GM04504 (cell line): ENCODE measurements around the gene VPS16.
"Not testable (repeated sequence)": the region's sequence is repeated elsewhere in the genome, so short reads cannot be mapped to it uniquely, and the experiment has no call there.

Experiments
- DNase-seq: peaks from one replicate; pipeline ENCODE4 v3.0.0-alpha.2; 2012; ENCODE audit warnings: low read depth

The VPS16 gene

GRCh38 chr20:2871661-2872458 is 31.3 kb downstream of the VPS16 start:
- no peak for DNase-seq

- DNase-seq, result no peak
Observed at GRCh38 chr20:2872459-2873009, 32.0 kb downstream of the VPS16 start.

GRCh38 chr20:2873010-2873746 is 32.6 kb downstream of the VPS16 start, which contains the start of gene PTPRA:
Gene PTPRA (plus strand): TSS chr20:2873481. CDS start chr20:2964278, 90,797 bp downstream.
- peak; percentile 77 for DNase-seq

- DNase-seq, result no peak
Observed at GRCh38 chr20:2873747-2874041, 33.1 kb downstream of the VPS16 start.

GRCh38 chr20:2874456-2874855 is 33.9 kb downstream of the VPS16 start:
- no peak for DNase-seq

- DNase-seq, result no peak
Observed at GRCh38 chr20:2875690-2876203, 35.2 kb downstream of the VPS16 start.

- DNase-seq, result no peak
Observed at GRCh38 chr20:2878515-2878914, 38.0 kb downstream of the VPS16 start.

GRCh38 chr20:2879146-2879545 is 38.6 kb downstream of the VPS16 start:
- DNase-seq, result peak; percentile 87

GRCh38 chr20:2880650-2881049 is 40.1 kb downstream of the VPS16 start:
- DNase-seq, result no peak

GRCh38 chr20:2883726-2884637 is 43.4 kb downstream of the VPS16 start:
- DNase-seq, result no peak

- DNase-seq, result no peak
Observed at GRCh38 chr20:2887715-2888114, 47.2 kb downstream of the VPS16 start.

- DNase-seq, result no peak
Observed at GRCh38 chr20:2888224-2888955, 47.8 kb downstream of the VPS16 start.

- DNase-seq, result no peak
Observed at GRCh38 chr20:2889209-2889608, 48.7 kb downstream of the VPS16 start.

- no peak for DNase-seq
Observed at GRCh38 chr20:2889797-2890196, 49.3 kb downstream of the VPS16 start.

GRCh38 chr20:2890742-2891141 is 50.2 kb downstream of the VPS16 start:
- no peak for DNase-seq

GRCh38 chr20:2891343-2891742 is 50.8 kb downstream of the VPS16 start:
- DNase-seq, result no peak

GRCh38 chr20:2892376-2892775 is 51.8 kb downstream of the VPS16 start:
- DNase-seq, result no peak

GRCh38 chr20:2894221-2894620 is 53.7 kb downstream of the VPS16 start:
- DNase-seq, result no peak

GRCh38 chr20:2895154-2895553 is 54.6 kb downstream of the VPS16 start:
- not testable (repeated sequence) for DNase-seq

GRCh38 chr20:2899243-2899642 is 58.7 kb downstream of the VPS16 start:
- DNase-seq, result no peak
